Type B pancreatic cell (in vitro differentiated cells): ENCODE results near the gene DYNLT5. TPM values are rescaled to one million over a fixed set of nuclear protein-coding genes. Genes with fewer than 3 reads are reported as not detected.
A peak's percentile ranks its signal among the peaks of the same experiment; 100 is the strongest.

ENCODE experiments used
- DNase-seq: peaks from one replicate; pipeline ENCODE4 v3.0.0; 2021; ENCODE audit warnings: mixed read lengths; ENCODE audit not compliant: unreplicated experiment; ENCODE audit errors: extremely low spot score
- H3K27ac Mint-ChIP-seq: 2 replicates; pipeline ENCODE4 v1.8.0; 2021; ENCODE audit warnings: mild to moderate bottlenecking, mixed read lengths
- H3K27me3 Mint-ChIP-seq: 2 replicates; pipeline ENCODE4 v1.8.0; 2021; ENCODE audit warnings: mixed read lengths
- H3K36me3 Mint-ChIP-seq: 2 replicates; pipeline ENCODE4 v1.8.0; 2021; ENCODE audit warnings: mixed read lengths
- H3K4me1 Mint-ChIP-seq: one replicate; pipeline ENCODE4 v1.8.0; 2021; ENCODE audit warnings: mixed read lengths; ENCODE audit not compliant: unreplicated experiment
- H3K4me3 Mint-ChIP-seq: 2 replicates; pipeline ENCODE4 v1.8.0; 2021; ENCODE audit warnings: mild to moderate bottlenecking, mixed read lengths
- H3K9me3 Mint-ChIP-seq: 2 replicates; pipeline ENCODE4 v1.8.0; 2021; ENCODE audit warnings: mixed read lengths
- CTCF ChIP-seq: fragments of 200-600 bp; sonication (generic); conservative IDR thresholded peaks from 2 replicates; pipeline ENCODE4 v1.5.0; 2021; ENCODE audit warnings: antibody characterized with exemption, mild to moderate bottlenecking
- total RNA-seq: library from RNA; stranded (reverse); gene quantifications from 2 replicates; pipeline ENCODE4 v1.2.1, GENCODE V29; 2021; ENCODE audit warnings: low replicate concordance

Gene DYNLT5
- total RNA-seq, 1 donor from 2014 or later: 4.1 TPM

DNA sequence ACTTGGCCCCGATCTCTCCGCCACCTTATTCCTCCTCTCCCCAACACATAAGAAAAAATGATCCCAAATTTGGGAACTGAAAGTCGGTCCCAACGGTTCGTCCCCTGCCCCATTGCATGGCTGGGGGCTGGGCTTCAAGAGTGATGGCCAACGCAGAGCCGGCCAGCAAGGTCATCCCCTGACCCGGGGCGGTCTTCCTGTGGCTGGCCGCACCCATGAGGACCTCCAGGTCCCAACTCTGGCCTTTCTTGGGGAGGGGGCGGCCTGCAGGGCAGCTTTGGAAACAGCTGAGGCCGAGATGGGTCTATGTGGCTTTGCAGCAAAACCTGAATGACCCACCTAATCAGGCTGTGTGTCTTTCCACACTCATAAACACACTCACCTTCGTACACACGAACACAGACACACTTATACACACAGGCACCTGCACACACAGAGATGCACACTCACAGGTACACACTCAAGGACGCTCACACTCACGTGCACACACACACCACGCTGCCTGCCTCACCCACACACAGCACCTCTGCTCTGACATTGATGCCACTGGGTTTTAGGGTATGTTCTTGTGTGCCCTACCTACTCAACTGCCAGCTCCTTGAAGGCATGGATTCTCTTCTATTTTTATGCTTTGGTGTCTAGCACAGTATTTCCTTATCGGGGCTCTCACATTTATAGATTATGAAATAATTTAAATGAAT is 562 bp downstream of the DYNLT5 start:
- peaks cover 4% of the 10 kb centered on the region for H3K4me1 Mint-ChIP-seq
- H3K27me3 Mint-ChIP-seq: peaks cover 58% of the 10 kb centered on the region
- DNase-seq: no peak
- H3K27ac Mint-ChIP-seq: no peak overlapping the region
- H3K36me3 Mint-ChIP-seq: no peaks in the 10 kb centered on the region
- H3K9me3 Mint-ChIP-seq: no peaks in the 10 kb centered on the region
- no peak for TF ChIP-seq CTCF
- peak overlapping the region; percentile 78 for H3K4me3 Mint-ChIP-seq

- Mint-ChIP-seq H3K27me3 (peaks cover 18% of the 10 kb centered on the region), H3K4me3 (no peak overlapping the region), H3K4me1 (peaks cover 7% of the 10 kb centered on the region), H3K36me3 (no peaks in the 10 kb centered on the region), H3K27ac (no peak overlapping the region), H3K9me3 (no peaks in the 10 kb centered on the region)
- TF ChIP-seq CTCF: no peak
- DNase-seq: no peak
These were observed 5.5 kb downstream of the DYNLT5 start for GRCh38 chr1:66757722-66758240.

- H3K27ac Mint-ChIP-seq: no peak overlapping the region
- no peak overlapping the region for H3K4me3 Mint-ChIP-seq
- H3K36me3 Mint-ChIP-seq: no peaks in the 10 kb centered on the region
- peaks cover 13% of the 10 kb centered on the region for H3K27me3 Mint-ChIP-seq
- no peak for TF ChIP-seq CTCF
- no peak for DNase-seq
- H3K4me1 Mint-ChIP-seq: peaks cover 5% of the 10 kb centered on the region
- no peaks in the 10 kb centered on the region for H3K9me3 Mint-ChIP-seq
These were observed 6.0 kb downstream of the DYNLT5 start for GRCh38 chr1:66758241-66758755.

GRCh38 chr1:66760506-66760905 is 8.2 kb downstream of the DYNLT5 start:
- DNase-seq: no peak
- H3K9me3 Mint-ChIP-seq: no peaks in the 10 kb centered on the region
- no peak for TF ChIP-seq CTCF
- no peaks in the 10 kb centered on the region for H3K36me3 Mint-ChIP-seq
- H3K27me3 Mint-ChIP-seq: peaks cover 6% of the 10 kb centered on the region
- peaks cover 5% of the 10 kb centered on the region for H3K4me1 Mint-ChIP-seq
- H3K4me3 Mint-ChIP-seq: no peak overlapping the region
- no peak overlapping the region for H3K27ac Mint-ChIP-seq

GRCh38 chr1:66761221-66761620 is 9.0 kb downstream of the DYNLT5 start:
- H3K4me1 Mint-ChIP-seq: peaks cover 5% of the 10 kb centered on the region
- H3K36me3 Mint-ChIP-seq: no peaks in the 10 kb centered on the region
- no peaks in the 10 kb centered on the region for H3K9me3 Mint-ChIP-seq
- H3K27me3 Mint-ChIP-seq: peaks cover 6% of the 10 kb centered on the region
- H3K4me3 Mint-ChIP-seq: no peak overlapping the region
- H3K27ac Mint-ChIP-seq: no peak overlapping the region
- no peak for DNase-seq
- no peak for TF ChIP-seq CTCF
